CD14-positive monocyte (primary cell): ENCODE measurements around the gene KNSTRN. TPM values are rescaled to one million over a fixed set of nuclear protein-coding genes. Genes with fewer than 3 reads are reported as not detected.

Source experiments
- DNase-seq, 3 donors: peaks; one replicate each; pipeline ENCODE4 v3.0.0-alpha.2; 2011 to 2022
- H2AFZ ChIP-seq: 2 replicates; pipeline ENCODE4 v1.6.0; 2012; ENCODE audit warnings: mild to moderate bottlenecking, low read depth, low read length, inconsistent platforms; ENCODE audit not compliant: insufficient read depth, poor library complexity, severe bottlenecking
- H3K27ac ChIP-seq, 2 donors: 1 replicate in 1 of 2; 2 replicates in 1 of 2; pipeline ENCODE4 v1.5.1; 2012 to 2013; ENCODE audit warnings: low read length in 2 of 2, control low read depth in 1 of 2, inconsistent platforms in 1 of 2, low read depth in 1 of 2, mild to moderate bottlenecking in 1 of 2
- H3K27me3 ChIP-seq, 2 donors: one replicate each; pipeline versions ENCODE4 v1.6.0 to v1.6.1; 2011 to 2013; ENCODE audit warnings: low read length in 2 of 2; ENCODE audit not compliant: control insufficient read depth in 2 of 2, insufficient read depth in 2 of 2
- H3K36me3 ChIP-seq, 2 donors: replicated peaks in 1 of 2; 1 replicate in 1 of 2; 2 replicates in 1 of 2; pipeline versions ENCODE4 v1.5.1 to v1.6.1; 2012 to 2013; ENCODE audit warnings: low read length in 2 of 2, control low read depth in 1 of 2, inconsistent platforms in 1 of 2, mild to moderate bottlenecking in 1 of 2; ENCODE audit not compliant: insufficient read depth in 2 of 2, control insufficient read depth in 1 of 2
- H3K4me1 ChIP-seq, 2 donors: 1 replicate in 1 of 2; 2 replicates in 1 of 2; pipeline versions ENCODE4 v1.5.1 to v1.6.1; 2012 to 2013; ENCODE audit warnings: low read length in 2 of 2, control low read depth in 1 of 2, inconsistent platforms in 1 of 2, mild to moderate bottlenecking in 1 of 2, moderate library complexity in 1 of 2; ENCODE audit not compliant: insufficient read depth in 2 of 2, control insufficient read depth in 1 of 2
- H3K4me2 ChIP-seq: replicated peaks from 2 replicates; pipeline ENCODE3; 2012; ENCODE audit warnings: low read length, moderate library complexity, mild to moderate bottlenecking; ENCODE audit not compliant: poor library complexity, severe bottlenecking; ENCODE audit errors: extremely low read depth
- H3K4me3 ChIP-seq, 3 experiments: fragments of 200-600 bp in 1 of 3; sonication (generic) in 1 of 3; replicated peaks in 1 of 3; 1 replicate in 2 of 3; 2 replicates in 1 of 3; pipeline ENCODE4 v1.5.1; 2011 to 2013; ENCODE audit warnings: low read length in 3 of 3, mild to moderate bottlenecking in 3 of 3, control low read depth in 2 of 3, low read depth in 2 of 3, inconsistent platforms in 1 of 3, moderate library complexity in 1 of 3
- H3K79me2 ChIP-seq: 2 replicates; pipeline ENCODE4 v1.6.0; 2012; ENCODE audit warnings: mild to moderate bottlenecking, control low read depth, inconsistent platforms, low read length, moderate library complexity; ENCODE audit not compliant: insufficient read depth
- H3K9ac ChIP-seq: 2 replicates; pipeline ENCODE4 v1.6.0; 2017; ENCODE audit warnings: low read length, mild to moderate bottlenecking; ENCODE audit not compliant: insufficient read depth, poor library complexity, severe bottlenecking
- H3K9me3 ChIP-seq, 2 donors: replicated peaks in 1 of 2; 1 replicate in 1 of 2; 2 replicates in 1 of 2; pipeline versions ENCODE4 v1.5.1 to v1.6.1; 2012 to 2013; ENCODE audit warnings: low read length in 2 of 2, control low read depth in 1 of 2; ENCODE audit not compliant: control insufficient read depth in 1 of 2, insufficient read depth in 1 of 2
- H4K20me1 ChIP-seq: 2 replicates; pipeline ENCODE4 v1.6.0; 2012; ENCODE audit warnings: mild to moderate bottlenecking, low read length, control low read depth, moderate library complexity; ENCODE audit not compliant: insufficient read depth
- H3K27ac Mint-ChIP-seq, 7 donors: one replicate each; pipeline ENCODE4 v1.8.0; 2020; ENCODE audit warnings: mild to moderate bottlenecking in 7 of 7, mixed read lengths in 7 of 7, moderate library complexity in 6 of 7, inconsistent platforms in 2 of 7
- H3K27me3 Mint-ChIP-seq, 3 donors: one replicate each; pipeline ENCODE4 v1.8.0; 2021 to 2022; ENCODE audit warnings: low read depth in 3 of 3, mild to moderate bottlenecking in 3 of 3, mixed read lengths in 3 of 3, moderate library complexity in 3 of 3, inconsistent platforms in 1 of 3
- H3K36me3 Mint-ChIP-seq, 2 donors: one replicate each; pipeline ENCODE4 v1.8.0; 2020; ENCODE audit warnings: mixed read lengths in 2 of 2, inconsistent platforms in 1 of 2, mild to moderate bottlenecking in 1 of 2
- H3K4me1 Mint-ChIP-seq: one replicate; pipeline ENCODE4 v1.8.0; 2020; ENCODE audit warnings: mild to moderate bottlenecking, mixed read lengths
- H3K4me3 Mint-ChIP-seq, 2 donors: one replicate each; pipeline ENCODE4 v1.8.0; 2020; ENCODE audit warnings: mild to moderate bottlenecking in 2 of 2, mixed read lengths in 2 of 2, moderate library complexity in 1 of 2
- H3K9me3 Mint-ChIP-seq, 7 donors: one replicate each; pipeline ENCODE4 v1.8.0; 2020 to 2022; ENCODE audit warnings: mixed read lengths in 7 of 7, mild to moderate bottlenecking in 6 of 7, moderate library complexity in 6 of 7, inconsistent platforms in 2 of 7
- CTCF ChIP-seq: fragments of 200-600 bp; IDR thresholded peaks from one replicate; pipeline ENCODE4 v1.8.0; 2022; ENCODE audit warnings: antibody characterized with exemption, mild to moderate bottlenecking
- WGBS: methylation state at CpG from one replicate; pipeline ENCODE4 v1.1.5; 2013; ENCODE audit warnings: missing lambda C conversion rate; ENCODE audit not compliant: insufficient coverage; 5-methylcytosine and 5-hydroxymethylcytosine counted together
- intact Hi-C, 2 donors: fragments of 100-400 bp; cut with micrococcal nuclease; formaldehyde crosslinking; loops; one replicate each; pipeline versions ENCODE4 v1.15.0 to v1.15.1; 2023
- polyA plus RNA-seq, 3 donors: library from polyadenylated mRNA; depleted of rRNA in 1 of 3; unstranded in 2 of 3; stranded (reverse) in 1 of 3; fragments of 300-500 nt in 2 of 3; fragments of >200 nt in 1 of 3; fragmentation: Illumina TruSeq in 2 of 3; gene quantifications; 1 replicate in 2 of 3; 2 replicates in 1 of 3; pipeline ENCODE4 v1.2.3, GENCODE V29; 2012 to 2021

The KNSTRN gene
- polyA plus RNA-seq, 3 donors, result 5.4 to 10.0 (median 7.9) TPM

- Histone ChIP-seq H3K36me3 (no peaks in the 10 kb centered on the region), H3K4me1 (peaks cover 56 to 64% of the 10 kb centered on the region in 2 donors), H3K9me3 (no peaks in the 10 kb centered on the region), H3K4me2 (no peak overlapping the region), H4K20me1 (no peaks in the 10 kb centered on the region), H3K4me3 (no peak overlapping the region), H3K79me2 (peaks cover 1% of the 10 kb centered on the region), H3K27me3 (no peaks in the 10 kb centered on the region), H3K27ac (no peak overlapping the region), H3K9ac (no peak overlapping the region), H2AFZ (no peak overlapping the region)
- TF ChIP-seq CTCF, result no peak
- Mint-ChIP-seq H3K27ac (peak overlapping the region in 3 of 7 donors; percentile 66 to 84 (median 67)), H3K27me3 (peaks cover 0 to 2% (median 1%) of the 10 kb centered on the region in 3 donors), H3K9me3 (no peaks in the 10 kb centered on the region), H3K36me3 (peaks cover 0 to 2% of the 10 kb centered on the region in 2 donors), H3K4me3 (no peak overlapping the region), H3K4me1 (peaks cover 57% of the 10 kb centered on the region)
- 70% methylated on average over 5 of the region's 7 CpGs for WGBS
- no peak for DNase-seq
- intact Hi-C loops, result no loop called here
Observed at GRCh38 chr15:40399370-40399769, 16.8 kb downstream of the KNSTRN start.

GRCh38 chr15:40405501-40406381 lies 23.2 kb downstream of the KNSTRN start, which contains the start of gene IVD:
Gene IVD (plus strand): TSS chr15:40405795. CDS start chr15:40405828, 33 bp downstream.
- H2AFZ ChIP-seq, result peak within 1 kb of the TSS; percentile 95
- no peaks in the 10 kb centered on the region for H4K20me1 ChIP-seq
- peak within 1 kb of the TSS; percentile 82 for H3K9ac ChIP-seq
- H3K4me1 ChIP-seq, result peaks cover 33 to 42% of the 10 kb centered on the region in 2 donors
- intact Hi-C loops, result loop anchor here in 1 of 2 donors (5.0 kb wide), 1 partner anchor 38 kb away; no protein-coding TSS in a partner anchor
- H3K27ac Mint-ChIP-seq, result peak within 1 kb of the TSS; percentile 24 to 84 (median 63)
- peaks cover 43% of the 10 kb centered on the region for H3K4me1 Mint-ChIP-seq
- WGBS, result 0% methylated on average over 48 of the region's 54 CpGs
- no peaks in the 10 kb centered on the region for H3K27me3 ChIP-seq
- no peaks in the 10 kb centered on the region for H3K9me3 Mint-ChIP-seq
- H3K27ac ChIP-seq, result peak within 1 kb of the TSS in 1 of 2 donors; percentile 83
- DNase-seq, result peak; percentile 81 to 86 (median 85)
- peak within 1 kb of the TSS; percentile 91 to 94 for H3K4me3 Mint-ChIP-seq
- peak within 1 kb of the TSS; percentile 84 for H3K4me2 ChIP-seq
- H3K36me3 ChIP-seq, result peaks cover 14 to 27% of the 10 kb centered on the region in 2 donors
- no peak for TF ChIP-seq CTCF
- peaks cover 37% of the 10 kb centered on the region for H3K79me2 ChIP-seq
- H3K4me3 ChIP-seq, result peak within 1 kb of the TSS; percentile 58 to 86 (median 65)
- no peaks in the 10 kb centered on the region for H3K9me3 ChIP-seq
- peaks cover 23 to 32% of the 10 kb centered on the region in 2 donors for H3K36me3 Mint-ChIP-seq
- H3K27me3 Mint-ChIP-seq, result peaks cover 0 to 2% (median 1%) of the 10 kb centered on the region in 3 donors
